ENCODE measurements around the gene MBOAT2.

The MBOAT2 gene

DNA sequence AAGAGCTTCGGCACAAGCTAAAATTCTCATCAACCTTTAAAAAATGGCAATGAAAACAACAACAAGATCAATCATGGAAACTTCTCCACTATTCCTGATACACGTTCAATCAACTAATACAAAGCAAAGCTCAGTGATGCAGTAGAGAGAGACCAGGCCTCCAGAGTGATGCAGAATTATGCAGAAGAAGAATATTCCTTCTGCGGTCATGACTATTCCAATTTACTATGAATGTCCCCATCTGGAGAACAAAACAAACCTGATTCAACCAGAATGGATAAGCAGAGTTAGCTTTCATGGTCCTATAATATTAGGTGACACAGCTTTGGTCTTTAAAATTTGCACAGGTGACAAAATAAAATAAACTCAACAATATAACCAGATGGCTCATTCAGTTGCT, 12.5 kb upstream of the MBOAT2 start:
- DNase-seq, result no peak

GRCh38 chr2:9013403-9013802, 9.9 kb upstream of the MBOAT2 start:
- no peak for DNase-seq

GRCh38 chr2:9010866-9011265, 7.4 kb upstream of the MBOAT2 start:
- peak; percentile 92 for DNase-seq

DNA sequence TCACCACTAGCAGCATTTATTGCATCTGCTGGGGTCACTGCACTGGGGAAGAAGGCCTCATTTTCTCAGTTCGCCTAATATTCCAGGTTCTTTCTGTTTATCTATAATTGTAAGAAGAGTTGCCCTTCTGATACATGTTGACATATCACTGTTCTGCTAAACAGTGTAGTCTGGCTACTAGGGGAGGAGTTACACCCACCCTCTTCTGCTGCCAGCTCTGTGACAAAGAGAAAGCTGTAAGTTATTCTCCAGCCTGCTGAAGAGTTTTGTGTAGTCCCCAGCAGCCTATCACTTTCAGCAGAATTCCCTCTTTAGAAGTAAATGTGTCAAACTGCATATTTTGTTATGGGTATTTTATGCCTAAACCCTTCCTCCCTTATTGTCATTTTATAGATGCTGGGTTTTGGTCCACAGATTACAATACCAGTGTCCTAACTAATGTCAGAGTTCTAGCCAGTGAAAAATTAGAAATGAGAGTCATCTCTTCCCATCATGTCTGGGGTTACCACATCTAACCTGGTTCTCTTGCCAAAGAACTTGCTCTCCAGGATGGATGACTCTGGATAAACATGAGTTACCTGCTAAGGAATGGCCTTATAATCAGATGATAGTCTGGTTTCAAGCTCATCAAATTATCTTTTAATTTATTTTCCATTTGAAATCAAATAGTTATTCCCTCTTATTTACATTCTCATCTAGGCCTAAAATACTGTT, 5.6 kb upstream of the MBOAT2 start:
- no peak for DNase-seq

DNA sequence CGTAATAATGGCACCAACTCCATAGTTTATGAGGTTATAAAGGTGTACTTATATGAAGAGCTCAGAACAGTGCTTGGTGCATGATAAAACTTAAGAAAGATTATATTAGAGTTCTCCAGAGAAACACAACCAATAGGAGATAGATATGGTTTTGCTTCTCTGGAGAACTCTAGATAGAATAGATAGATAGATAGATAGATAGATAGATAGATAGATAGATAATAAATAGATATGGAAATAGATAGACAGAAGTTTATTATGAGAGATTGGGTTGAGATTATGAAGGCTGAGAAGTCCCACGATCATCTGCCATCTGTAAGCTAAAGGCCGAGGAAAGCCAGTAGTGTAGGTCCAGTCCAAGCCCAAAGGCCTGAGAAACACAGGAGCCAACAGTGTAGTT, 2.9 kb upstream of the MBOAT2 start:
- no peak for DNase-seq

DNA sequence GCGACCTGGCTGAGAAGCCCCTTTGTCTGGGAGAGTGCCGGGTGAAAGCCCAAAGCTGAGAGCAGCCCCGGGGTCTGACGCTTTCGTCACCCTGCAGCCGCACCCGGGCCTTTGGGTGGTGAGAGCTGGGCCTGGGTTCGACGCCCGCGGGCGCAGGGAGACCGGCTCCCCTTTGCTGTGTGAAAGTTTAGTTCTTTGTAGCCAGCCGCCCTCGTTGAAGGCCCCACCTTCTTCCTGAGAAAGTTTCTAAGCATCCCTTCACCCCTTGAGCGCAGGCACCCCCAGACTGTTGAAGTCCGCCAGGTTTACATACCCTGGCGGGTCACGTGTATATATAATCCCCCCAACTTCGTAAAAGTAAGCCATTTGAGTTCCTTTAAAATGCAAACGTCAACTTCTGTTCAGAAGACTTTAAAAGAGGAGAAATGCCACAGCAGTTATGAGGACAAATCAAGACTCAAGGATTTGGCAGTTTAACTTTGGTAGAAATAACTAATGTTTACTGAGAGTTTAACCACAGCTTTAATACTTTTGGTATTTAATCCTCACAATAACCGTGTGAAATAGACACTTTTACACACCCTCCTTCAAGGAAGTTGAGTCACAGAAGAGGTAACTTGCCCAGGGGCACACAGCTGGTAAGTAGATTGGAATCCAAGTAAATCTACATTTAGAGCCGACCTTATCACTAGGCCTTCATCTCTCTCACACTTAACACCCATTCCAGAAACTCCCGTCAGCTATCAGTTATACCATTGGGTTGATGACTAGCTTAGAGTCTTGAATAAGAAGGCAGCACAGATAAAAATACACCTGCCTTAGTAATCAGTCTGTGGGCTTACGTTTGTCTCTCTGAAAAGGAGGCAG, 1.1 kb upstream of the MBOAT2 start:
- DNase-seq, result no peak

- no peak for DNase-seq
These were observed 193 bp downstream of the MBOAT2 start for GRCh38 chr2:9003366-9003615.

- DNase-seq, result peak; percentile 63
These were observed 683 bp downstream of the MBOAT2 start for GRCh38 chr2:9002637-9003365.

DNA sequence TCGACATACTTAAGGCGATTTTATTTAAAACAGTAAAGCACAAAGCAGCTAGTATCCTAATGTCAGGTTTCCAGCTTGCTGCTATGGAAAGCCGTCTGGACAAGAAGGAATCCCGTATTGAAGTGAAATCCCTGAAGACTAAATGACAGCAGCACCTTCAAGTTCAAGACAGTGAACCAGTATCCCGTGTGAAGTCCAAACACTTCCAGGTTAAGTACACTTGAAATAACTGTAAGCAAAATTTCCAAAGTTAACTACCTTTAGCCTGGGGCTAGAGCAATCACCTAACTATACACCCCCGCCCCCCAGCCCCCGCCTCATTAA, 1.2 kb downstream of the MBOAT2 start:
- no peak for DNase-seq

GRCh38 chr2:9001778-9002177, 1.7 kb downstream of the MBOAT2 start:
- no peak for DNase-seq

DNA sequence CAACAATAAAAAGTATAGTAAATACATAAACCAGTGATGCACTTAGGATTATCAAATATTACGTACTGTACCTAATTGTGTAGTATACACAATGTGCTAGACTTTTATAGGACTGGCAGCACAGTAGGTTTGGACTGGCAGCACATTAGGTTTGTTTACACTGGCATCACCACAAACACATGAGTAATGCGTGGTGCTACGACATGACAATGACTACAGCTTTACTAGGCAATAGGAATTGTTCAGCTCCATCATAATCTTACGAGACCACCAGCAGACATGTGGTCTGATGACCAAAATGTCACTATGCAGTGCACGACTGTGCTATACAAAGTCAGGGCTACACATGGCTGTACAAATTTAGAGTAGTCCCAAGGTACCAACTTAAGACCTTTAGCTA, 2.3 kb downstream of the MBOAT2 start:
- no peak for DNase-seq

GRCh38 chr2:9000442-9000841, 3.0 kb downstream of the MBOAT2 start:
- no peak for DNase-seq

DNA sequence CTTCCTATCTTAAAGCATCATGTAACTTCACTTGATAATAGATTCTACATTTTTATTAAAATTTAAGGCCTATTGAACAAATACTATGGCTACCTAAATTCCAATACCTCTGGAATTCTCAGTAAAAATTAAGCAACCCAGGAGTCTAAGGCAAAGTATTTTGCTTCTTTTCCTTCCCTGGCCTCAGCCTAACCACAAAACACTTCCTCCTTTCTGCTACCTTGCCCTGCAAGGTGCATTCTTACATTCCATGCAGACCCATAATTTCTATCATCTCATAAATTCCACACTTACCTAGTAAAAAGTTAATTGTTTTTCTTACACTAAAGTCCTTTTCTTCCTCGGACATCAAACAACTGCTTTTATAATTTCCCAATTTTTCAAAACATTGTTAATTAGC, 3.7 kb downstream of the MBOAT2 start:
- DNase-seq, result no peak

DNA sequence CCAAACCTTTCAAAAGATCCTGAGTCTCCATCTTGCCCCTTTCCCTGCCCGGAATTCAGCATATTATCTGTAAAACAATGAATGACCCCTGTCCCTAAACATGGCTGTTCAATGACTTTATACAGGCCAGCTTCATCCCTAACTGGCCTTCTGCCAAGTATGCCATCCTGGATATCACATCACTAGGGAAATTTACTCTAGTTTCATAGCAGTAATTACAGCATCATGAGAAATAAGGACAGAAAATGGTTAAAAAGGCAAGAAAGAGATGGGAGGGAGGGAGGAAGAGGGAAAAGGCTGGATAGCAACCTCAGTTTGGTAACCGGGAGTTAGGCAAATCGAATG, 4.4 kb downstream of the MBOAT2 start:
- DNase-seq, result no peak

GRCh38 chr2:8998418-8999101, 4.9 kb downstream of the MBOAT2 start:
- DNase-seq, result no peak

GRCh38 chr2:8997631-8998030, 5.9 kb downstream of the MBOAT2 start:
- DNase-seq, result no peak

GRCh38 chr2:8997108-8997507, 6.4 kb downstream of the MBOAT2 start:
- no peak for DNase-seq

DNA sequence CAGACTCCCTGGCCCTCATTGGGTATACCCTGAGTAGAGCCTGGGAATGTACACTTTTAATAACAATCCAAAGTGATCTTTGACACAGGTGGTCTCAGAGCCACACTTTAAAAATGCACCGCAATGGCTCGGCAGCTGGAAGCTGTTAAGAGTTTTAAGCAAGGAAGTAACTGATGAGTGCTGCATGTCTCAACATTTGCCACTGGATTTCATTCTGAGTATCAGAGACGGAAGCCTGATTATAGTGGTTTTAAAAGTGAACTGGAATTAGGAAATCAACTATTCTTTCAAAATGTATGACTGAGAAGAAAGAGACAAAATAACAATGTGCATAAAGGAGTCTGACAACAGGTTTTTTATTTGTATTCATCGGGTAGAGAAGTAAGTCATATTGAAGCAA, 7.5 kb downstream of the MBOAT2 start:
- DNase-seq, result no peak

DNA sequence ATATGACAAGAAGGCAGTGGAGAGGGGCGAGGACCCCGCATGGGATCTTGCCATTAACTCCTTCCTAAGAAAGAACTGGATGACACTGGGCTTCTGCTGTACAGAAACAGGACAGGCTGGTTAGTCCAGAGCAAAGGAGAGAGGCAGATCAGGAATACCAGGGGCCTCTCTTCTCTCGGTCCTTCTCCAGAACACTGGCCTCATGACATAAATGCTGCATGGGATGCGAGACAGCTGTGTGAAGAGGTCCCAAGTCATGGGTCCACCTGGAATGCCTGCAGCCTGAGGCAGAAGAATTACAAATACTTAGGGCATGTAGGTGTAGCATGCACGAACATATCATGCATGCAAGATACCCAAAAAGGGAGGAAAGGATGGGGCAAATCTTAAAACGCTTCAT, 9.1 kb downstream of the MBOAT2 start:
- no peak for DNase-seq

DNA sequence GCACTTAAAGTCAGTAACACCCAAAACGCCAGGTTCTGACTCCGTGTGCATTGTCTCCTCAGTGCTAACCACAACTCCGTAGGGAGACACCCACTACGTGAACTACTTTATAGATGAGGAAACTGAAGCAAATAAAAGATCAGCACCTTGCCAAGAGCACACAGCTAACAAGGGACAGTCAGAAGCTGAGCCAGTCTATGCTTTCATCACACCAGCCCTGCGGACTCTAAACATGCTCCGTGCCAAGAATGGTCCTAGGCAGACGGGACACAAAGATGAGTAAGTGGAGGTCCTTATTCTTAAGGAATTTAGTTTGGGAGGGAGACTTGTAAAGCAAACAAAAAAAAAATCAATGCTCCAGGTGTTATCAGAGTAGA, 9.6 kb downstream of the MBOAT2 start:
- no peak for DNase-seq

GRCh38 chr2:8993196-8993901, 10.1 kb downstream of the MBOAT2 start:
- no peak for DNase-seq

DNA sequence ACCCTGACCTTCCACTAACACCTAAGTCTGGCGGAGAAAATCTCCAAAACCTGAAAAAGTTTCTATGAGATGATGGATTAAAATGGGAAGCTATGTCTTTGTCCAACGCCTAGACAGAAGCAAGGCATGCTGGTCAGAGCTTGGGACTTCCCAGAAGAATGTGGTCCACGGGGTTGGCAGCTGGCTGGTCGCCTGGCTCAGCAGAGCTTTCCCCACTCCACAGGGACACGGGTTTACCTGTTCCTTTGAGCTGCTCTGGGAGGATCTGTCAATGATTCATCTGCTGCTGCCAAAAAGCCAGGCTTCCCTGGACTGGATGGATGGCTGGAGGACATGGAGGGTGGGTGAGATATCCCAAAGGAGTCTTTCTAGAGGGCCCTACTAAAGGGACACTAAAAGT, 10.8 kb downstream of the MBOAT2 start:
- DNase-seq, result no peak

GRCh38 chr2:8989536-8990079, 13.9 kb downstream of the MBOAT2 start:
- DNase-seq, result no peak
